ENCODE measurements around the gene TMEM33. TPM values are rescaled to one million over a fixed set of nuclear protein-coding genes. Genes with fewer than 3 reads are reported as not detected.

Gene TMEM33
- total RNA-seq, 2 experiments from 2014 or later, result 43.8 to 57.2 TPM

- Mint-ChIP-seq H3K9me3 (ENCODE audit: low read depth) (no peaks in the 10 kb centered on the region), H3K27me3 (no peaks in the 10 kb centered on the region), H3K27ac (no peak overlapping the region), H3K4me3 (no peak overlapping the region), H3K36me3 (ENCODE audit: low read depth) (peaks cover 57% of the 10 kb centered on the region), H3K4me1 (peaks cover 39% of the 10 kb centered on the region)
- DNase-seq (no peak), ATAC-seq (no peak)
- ChIA-PET POLR2A (no interaction called here), CTCF (no interaction called here)
- intact Hi-C loops (cut with DNase I, micrococcal nuclease), result no loop called here
These were observed 5.6 kb downstream of the TMEM33 start for GRCh38 chr4:41940834-41941233.

GRCh38 chr4:41943506-41943905 is 8.3 kb downstream of the TMEM33 start:
- CTCF ChIA-PET, result no interaction called here
- Mint-ChIP-seq H3K27ac (no peak overlapping the region), H3K36me3 (ENCODE audit: low read depth) (peaks cover 43% of the 10 kb centered on the region), H3K27me3 (no peaks in the 10 kb centered on the region), H3K4me3 (no peak overlapping the region), H3K9me3 (ENCODE audit: low read depth) (no peaks in the 10 kb centered on the region), H3K4me1 (peaks cover 21% of the 10 kb centered on the region)
- ATAC-seq (no peak), DNase-seq (no peak)
- intact Hi-C loops (cut with DNase I, micrococcal nuclease), result no loop called here
- POLR2A ChIA-PET, result no interaction called here

GRCh38 chr4:41944089-41944488 is 8.9 kb downstream of the TMEM33 start:
- DNase-seq (no peak), ATAC-seq (no peak)
- Mint-ChIP-seq H3K4me1 (peaks cover 17% of the 10 kb centered on the region), H3K27me3 (no peaks in the 10 kb centered on the region), H3K4me3 (no peak overlapping the region), H3K9me3 (ENCODE audit: low read depth) (no peaks in the 10 kb centered on the region), H3K27ac (no peak overlapping the region), H3K36me3 (ENCODE audit: low read depth) (peaks cover 41% of the 10 kb centered on the region)
- CTCF ChIA-PET, result no interaction called here
- POLR2A ChIA-PET, result no interaction called here
- intact Hi-C loops (cut with DNase I, micrococcal nuclease), result no loop called here

GRCh38 chr4:41949531-41949930 is 14.3 kb downstream of the TMEM33 start:
- ChIA-PET CTCF (interaction anchor here (0.6 to 1.3 kb wide), 3 partner anchors 9 to 101 kb away, joined by 3 to 4 read pairs (median 3); no protein-coding TSS in a partner anchor), POLR2A (no interaction called here)
- H3K4me3 Mint-ChIP-seq, result no peak overlapping the region
- no peaks in the 10 kb centered on the region for H3K27me3 Mint-ChIP-seq
- no peaks in the 10 kb centered on the region for H3K9me3 Mint-ChIP-seq (ENCODE audit: low read depth)
- intact Hi-C loops (cut with DNase I, micrococcal nuclease), result no loop called here
- no peak for DNase-seq
- H3K27ac Mint-ChIP-seq, result no peak overlapping the region
- peaks cover 44% of the 10 kb centered on the region for H3K36me3 Mint-ChIP-seq (ENCODE audit: low read depth)
- no peaks in the 10 kb centered on the region for H3K4me1 Mint-ChIP-seq
- ATAC-seq, result no peak

- Mint-ChIP-seq H3K36me3 (ENCODE audit: low read depth) (peaks cover 17% of the 10 kb centered on the region), H3K9me3 (ENCODE audit: low read depth) (no peaks in the 10 kb centered on the region), H3K27me3 (no peaks in the 10 kb centered on the region), H3K4me1 (no peaks in the 10 kb centered on the region), H3K4me3 (no peak overlapping the region), H3K27ac (no peak overlapping the region)
- no peak for DNase-seq
- POLR2A ChIA-PET, result no interaction called here
- CTCF ChIA-PET, result interaction anchor here (0.6 to 1.6 kb wide), 7 partner anchors 9 to 1348 kb away, joined by 3 to 6 read pairs (median 3); no protein-coding TSS in a partner anchor
- intact Hi-C loops (cut with DNase I, micrococcal nuclease), result loop anchor here in 1 of 2 experiments (2.0 kb wide), 2 partner anchors 325 to 563 kb away; no protein-coding TSS in a partner anchor
- ATAC-seq, result no peak
These were observed 22.4 kb downstream of the TMEM33 start for GRCh38 chr4:41957634-41958033.

- Mint-ChIP-seq H3K27me3 (no peaks in the 10 kb centered on the region), H3K36me3 (ENCODE audit: low read depth) (peaks cover 4% of the 10 kb centered on the region), H3K4me1 (no peaks in the 10 kb centered on the region), H3K4me3 (no peak overlapping the region), H3K27ac (no peak overlapping the region), H3K9me3 (ENCODE audit: low read depth) (peaks cover 6% of the 10 kb centered on the region)
- CTCF ChIA-PET, result interaction anchor here (0.8 kb wide), 1 partner anchor 1125 kb away, joined by 3 read pairs; no protein-coding TSS in a partner anchor
- intact Hi-C loops (cut with DNase I, micrococcal nuclease), result loop anchor here in 1 of 2 experiments (5.0 kb wide), 1 partner anchor 271 kb away; no protein-coding TSS in a partner anchor
- DNase-seq (no peak), ATAC-seq (no peak)
- POLR2A ChIA-PET, result no interaction called here
These were observed 27.9 kb downstream of the TMEM33 start for GRCh38 chr4:41963105-41963504.

- ChIA-PET POLR2A (no interaction called here), CTCF (no interaction called here)
- H3K9me3 Mint-ChIP-seq (ENCODE audit: low read depth), result peaks cover 8% of the 10 kb centered on the region
- no peak for DNase-seq
- no peak for ATAC-seq
- H3K27me3 Mint-ChIP-seq, result no peaks in the 10 kb centered on the region
- intact Hi-C loops (cut with DNase I, micrococcal nuclease), result loop anchor here in 1 of 2 experiments (5.0 kb wide), 1 partner anchor 272 kb away; no protein-coding TSS in a partner anchor
- peaks cover 6% of the 10 kb centered on the region for H3K36me3 Mint-ChIP-seq (ENCODE audit: low read depth)
- H3K27ac Mint-ChIP-seq, result no peak overlapping the region
- H3K4me3 Mint-ChIP-seq, result no peak overlapping the region
- H3K4me1 Mint-ChIP-seq, result no peaks in the 10 kb centered on the region
These were observed 29.2 kb downstream of the TMEM33 start for GRCh38 chr4:41964401-41964800.

- peaks cover 3% of the 10 kb centered on the region for H3K27me3 Mint-ChIP-seq
- H3K4me1 Mint-ChIP-seq, result no peaks in the 10 kb centered on the region
- DNase-seq, result no peak
- intact Hi-C loops (cut with DNase I, micrococcal nuclease), result no loop called here
- peaks cover 6% of the 10 kb centered on the region for H3K36me3 Mint-ChIP-seq (ENCODE audit: low read depth)
- POLR2A ChIA-PET, result no interaction called here
- no peak overlapping the region for H3K4me3 Mint-ChIP-seq
- H3K9me3 Mint-ChIP-seq (ENCODE audit: low read depth), result peaks cover 10% of the 10 kb centered on the region
- CTCF ChIA-PET, result interaction anchor here (0.9 kb wide), 1 partner anchor 10 kb away, joined by 6 read pairs; no protein-coding TSS in a partner anchor
- no peak for ATAC-seq
- H3K27ac Mint-ChIP-seq, result no peak overlapping the region
These were observed 32.2 kb downstream of the TMEM33 start for GRCh38 chr4:41967392-41967791.

GRCh38 chr4:41969671-41970070 is 34.4 kb downstream of the TMEM33 start:
- ATAC-seq, result no peak
- H3K27ac Mint-ChIP-seq, result no peak overlapping the region

GRCh38 chr4:41975341-41975740 is 40.1 kb downstream of the TMEM33 start:
- CTCF ChIA-PET, result interaction anchor here (2.0 kb wide), 1 partner anchor 11 kb away, joined by 5 read pairs; no protein-coding TSS in a partner anchor
- Mint-ChIP-seq H3K9me3 (ENCODE audit: low read depth) (peaks cover 2% of the 10 kb centered on the region), H3K27ac (no peak overlapping the region), H3K27me3 (peaks cover 3% of the 10 kb centered on the region), H3K36me3 (ENCODE audit: low read depth) (peaks cover 2% of the 10 kb centered on the region), H3K4me3 (no peak overlapping the region), H3K4me1 (peaks cover 6% of the 10 kb centered on the region)
- POLR2A ChIA-PET, result no interaction called here
- ATAC-seq (peak; percentile 44), DNase-seq (no peak)
- intact Hi-C loops (cut with DNase I, micrococcal nuclease), result no loop called here

More at GRCh38 chr4:41969671-41970070, 34.4 kb downstream of the TMEM33 start:
- Mint-ChIP-seq H3K27me3 (peaks cover 3% of the 10 kb centered on the region), H3K36me3 (ENCODE audit: low read depth) (peaks cover 6% of the 10 kb centered on the region), H3K4me1 (no peaks in the 10 kb centered on the region), H3K4me3 (no peak overlapping the region), H3K9me3 (ENCODE audit: low read depth) (peaks cover 10% of the 10 kb centered on the region)
- DNase-seq, result no peak
- intact Hi-C loops (cut with DNase I, micrococcal nuclease), result no loop called here
- ChIA-PET POLR2A (no interaction called here), CTCF (no interaction called here)

GRCh38 chr4:41976775-41977516 is 41.7 kb downstream of the TMEM33 start:
- POLR2A ChIA-PET, result interaction anchor here (0.6 kb wide), 1 partner anchor 47 kb away, joined by 3 read pairs; no protein-coding TSS in a partner anchor
- DNase-seq (no peak), ATAC-seq (no peak)
- intact Hi-C loops (cut with DNase I, micrococcal nuclease), result no loop called here
- H3K27ac Mint-ChIP-seq, result no peak overlapping the region
- H3K27me3 Mint-ChIP-seq, result peaks cover 3% of the 10 kb centered on the region
- H3K36me3 Mint-ChIP-seq (ENCODE audit: low read depth), result peaks cover 2% of the 10 kb centered on the region
- H3K4me1 Mint-ChIP-seq, result peaks cover 6% of the 10 kb centered on the region
- H3K9me3 Mint-ChIP-seq (ENCODE audit: low read depth), result no peaks in the 10 kb centered on the region
- CTCF ChIA-PET, result interaction anchor here (1.0 to 2.0 kb wide), 3 partner anchors 10 to 306 kb away, joined by 3 to 5 read pairs (median 3); no protein-coding TSS in a partner anchor
- no peak overlapping the region for H3K4me3 Mint-ChIP-seq

GRCh38 chr4:41977709-41978108 is 42.5 kb downstream of the TMEM33 start:
- ChIA-PET CTCF (interaction anchor here (1.2 kb wide), 1 partner anchor 24 kb away, joined by 3 read pairs; no protein-coding TSS in a partner anchor), POLR2A (interaction anchor here (0.6 kb wide), 1 partner anchor 48 kb away, joined by 3 read pairs; no protein-coding TSS in a partner anchor)
- Mint-ChIP-seq H3K4me3 (no peak overlapping the region), H3K4me1 (peaks cover 6% of the 10 kb centered on the region), H3K27ac (no peak overlapping the region), H3K27me3 (no peaks in the 10 kb centered on the region), H3K36me3 (ENCODE audit: low read depth) (peaks cover 2% of the 10 kb centered on the region), H3K9me3 (ENCODE audit: low read depth) (no peaks in the 10 kb centered on the region)
- no peak for DNase-seq
- intact Hi-C loops (cut with DNase I, micrococcal nuclease), result no loop called here
- ATAC-seq, result no peak

Measured in activated CD4-positive, alpha-beta T cell treated with anti-CD3 and anti-CD28 coated beads for 36 hours (primary cell).